HCT116 (cell line): Measurements from ENCODE around the gene PRKCA.

Source experiments
- CBX3 ChIP-seq: IDR thresholded peaks from 2 replicates; pipeline ENCODE4 v1.6.1; 2012; ENCODE audit warnings: low read depth
- EGR1 ChIP-seq: IDR thresholded peaks from 2 replicates; pipeline ENCODE4 v1.6.1; 2012; ENCODE audit warnings: low read depth
- EZH2phosphoT487 ChIP-seq: fragments of 200-600 bp; IDR thresholded peaks from 2 replicates; pipeline ENCODE4 v1.6.1; 2018; ENCODE audit warnings: antibody characterized with exemption, borderline replicate concordance
- POLR2A ChIP-seq: IDR thresholded peaks from 2 replicates; pipeline ENCODE4 v1.7.0; 2011; ENCODE audit warnings: borderline replicate concordance; ENCODE audit not compliant: insufficient read depth, insufficient read length; ENCODE audit errors: extremely low read depth
- POLR2AphosphoS5 ChIP-seq: IDR thresholded peaks from 2 replicates; pipeline ENCODE4 v1.6.1; 2011; ENCODE audit warnings: mild to moderate bottlenecking, low read depth, low read length, moderate library complexity
- SRF ChIP-seq: IDR thresholded peaks from 2 replicates; pipeline ENCODE4 v1.6.1; 2012; ENCODE audit warnings: low read depth
- YY1 ChIP-seq: IDR thresholded peaks from 2 replicates; pipeline ENCODE4 v1.6.1; 2011; ENCODE audit warnings: low read length, low read depth, moderate library complexity, mild to moderate bottlenecking; ENCODE audit not compliant: insufficient replicate concordance; ENCODE audit errors: extremely low read depth
- ZBTB33 ChIP-seq: IDR thresholded peaks from 2 replicates; pipeline ENCODE4 v1.6.1; 2011; ENCODE audit warnings: mild to moderate bottlenecking, low read length, moderate library complexity; ENCODE audit not compliant: insufficient replicate concordance; ENCODE audit errors: extremely low read depth
- TF ChIP-seq, protein P1 (sequence below), 3 experiments: fragments of 200-600 bp in 1 of 3; sonication (generic) in 1 of 3; IDR thresholded peaks in 2 of 3; conservative IDR thresholded peaks in 1 of 3; 2 replicates each; pipeline ENCODE4 v1.5.1; 2012 to 2017; ENCODE audit warnings: low read depth in 2 of 3, low read length in 2 of 3, antibody characterized with exemption in 1 of 3, borderline replicate concordance in 1 of 3, control low read depth in 1 of 3, mild to moderate bottlenecking in 1 of 3, mixed read lengths in 1 of 3, mixed run types in 1 of 3, moderate library complexity in 1 of 3; ENCODE audit not compliant: insufficient read depth in 1 of 3
- TF ChIP-seq, protein P2 (sequence below): IDR thresholded peaks from 2 replicates; pipeline ENCODE4 v1.6.1; 2012; ENCODE audit warnings: low read depth
- TF ChIP-seq, protein P3 (sequence below): IDR thresholded peaks from 2 replicates; pipeline ENCODE4 v1.6.1; 2012

DNA sequence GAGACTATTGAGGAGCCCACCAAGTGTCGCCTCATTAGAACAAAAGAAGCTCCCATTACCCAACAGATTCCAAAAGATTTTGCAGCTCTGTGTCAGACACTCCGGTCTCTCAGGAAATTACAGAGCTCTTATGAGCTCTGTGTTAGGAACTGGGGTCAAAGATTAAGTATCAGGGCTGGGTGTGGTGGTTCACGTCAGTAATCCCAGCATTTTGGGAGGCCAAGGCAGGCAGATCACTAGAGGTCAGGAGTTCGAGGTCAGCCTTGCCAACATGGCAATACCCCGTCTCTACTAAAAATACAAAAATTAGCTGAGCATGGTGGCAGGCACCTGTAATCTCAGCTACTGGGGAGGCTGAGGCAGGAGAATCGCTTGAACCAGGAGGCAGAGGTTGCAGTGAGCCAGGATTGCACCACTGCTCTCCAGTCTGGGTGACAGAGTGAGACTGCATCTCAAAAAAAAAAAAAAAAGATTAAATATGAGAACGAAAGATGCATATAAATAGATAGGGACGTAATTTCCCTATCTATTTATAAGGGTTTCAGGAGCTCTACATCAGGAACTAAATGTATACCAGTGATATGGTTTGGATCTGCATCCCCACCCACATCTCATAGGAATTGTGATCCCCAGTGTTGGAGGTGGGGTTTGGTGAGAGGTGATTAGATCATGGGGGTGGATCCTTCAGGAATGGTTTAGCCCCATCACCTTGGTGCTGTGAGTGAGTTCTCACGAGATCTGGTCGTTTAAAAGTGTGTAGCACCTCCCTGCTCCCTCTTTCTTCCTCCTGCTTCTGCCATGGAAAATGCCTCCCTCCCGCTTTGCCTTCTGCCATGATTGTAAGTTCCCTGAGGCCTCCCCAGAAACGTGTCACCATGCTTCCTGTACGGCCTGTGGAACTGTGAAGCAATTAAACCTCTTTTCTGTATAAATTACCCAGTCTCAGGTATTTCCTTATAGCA lies 111.4 kb downstream of the PRKCA start:
- TF ChIP-seq, protein P1, sequence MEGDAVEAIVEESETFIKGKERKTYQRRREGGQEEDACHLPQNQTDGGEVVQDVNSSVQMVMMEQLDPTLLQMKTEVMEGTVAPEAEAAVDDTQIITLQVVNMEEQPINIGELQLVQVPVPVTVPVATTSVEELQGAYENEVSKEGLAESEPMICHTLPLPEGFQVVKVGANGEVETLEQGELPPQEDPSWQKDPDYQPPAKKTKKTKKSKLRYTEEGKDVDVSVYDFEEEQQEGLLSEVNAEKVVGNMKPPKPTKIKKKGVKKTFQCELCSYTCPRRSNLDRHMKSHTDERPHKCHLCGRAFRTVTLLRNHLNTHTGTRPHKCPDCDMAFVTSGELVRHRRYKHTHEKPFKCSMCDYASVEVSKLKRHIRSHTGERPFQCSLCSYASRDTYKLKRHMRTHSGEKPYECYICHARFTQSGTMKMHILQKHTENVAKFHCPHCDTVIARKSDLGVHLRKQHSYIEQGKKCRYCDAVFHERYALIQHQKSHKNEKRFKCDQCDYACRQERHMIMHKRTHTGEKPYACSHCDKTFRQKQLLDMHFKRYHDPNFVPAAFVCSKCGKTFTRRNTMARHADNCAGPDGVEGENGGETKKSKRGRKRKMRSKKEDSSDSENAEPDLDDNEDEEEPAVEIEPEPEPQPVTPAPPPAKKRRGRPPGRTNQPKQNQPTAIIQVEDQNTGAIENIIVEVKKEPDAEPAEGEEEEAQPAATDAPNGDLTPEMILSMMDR (IDR thresholded peaks at IDR 0.05 in 2 of 3, conservative IDR thresholded peaks at IDR 0.05 in 1 of 3; ENCODE audit: borderline replicate concordance in 1 of 3, insufficient read depth in 1 of 3, low read depth in 2 of 3, low read length in 2 of 3), result no peak
- TF ChIP-seq POLR2AphosphoS5, result no peak
- no peak for TF ChIP-seq POLR2A
- TF ChIP-seq, protein P2, sequence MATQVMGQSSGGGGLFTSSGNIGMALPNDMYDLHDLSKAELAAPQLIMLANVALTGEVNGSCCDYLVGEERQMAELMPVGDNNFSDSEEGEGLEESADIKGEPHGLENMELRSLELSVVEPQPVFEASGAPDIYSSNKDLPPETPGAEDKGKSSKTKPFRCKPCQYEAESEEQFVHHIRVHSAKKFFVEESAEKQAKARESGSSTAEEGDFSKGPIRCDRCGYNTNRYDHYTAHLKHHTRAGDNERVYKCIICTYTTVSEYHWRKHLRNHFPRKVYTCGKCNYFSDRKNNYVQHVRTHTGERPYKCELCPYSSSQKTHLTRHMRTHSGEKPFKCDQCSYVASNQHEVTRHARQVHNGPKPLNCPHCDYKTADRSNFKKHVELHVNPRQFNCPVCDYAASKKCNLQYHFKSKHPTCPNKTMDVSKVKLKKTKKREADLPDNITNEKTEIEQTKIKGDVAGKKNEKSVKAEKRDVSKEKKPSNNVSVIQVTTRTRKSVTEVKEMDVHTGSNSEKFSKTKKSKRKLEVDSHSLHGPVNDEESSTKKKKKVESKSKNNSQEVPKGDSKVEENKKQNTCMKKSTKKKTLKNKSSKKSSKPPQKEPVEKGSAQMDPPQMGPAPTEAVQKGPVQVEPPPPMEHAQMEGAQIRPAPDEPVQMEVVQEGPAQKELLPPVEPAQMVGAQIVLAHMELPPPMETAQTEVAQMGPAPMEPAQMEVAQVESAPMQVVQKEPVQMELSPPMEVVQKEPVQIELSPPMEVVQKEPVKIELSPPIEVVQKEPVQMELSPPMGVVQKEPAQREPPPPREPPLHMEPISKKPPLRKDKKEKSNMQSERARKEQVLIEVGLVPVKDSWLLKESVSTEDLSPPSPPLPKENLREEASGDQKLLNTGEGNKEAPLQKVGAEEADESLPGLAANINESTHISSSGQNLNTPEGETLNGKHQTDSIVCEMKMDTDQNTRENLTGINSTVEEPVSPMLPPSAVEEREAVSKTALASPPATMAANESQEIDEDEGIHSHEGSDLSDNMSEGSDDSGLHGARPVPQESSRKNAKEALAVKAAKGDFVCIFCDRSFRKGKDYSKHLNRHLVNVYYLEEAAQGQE, result no peak
- no peak for TF ChIP-seq CBX3
- TF ChIP-seq EGR1, result no peak
- no peak for TF ChIP-seq YY1
- no peak for TF ChIP-seq ZBTB33
- TF ChIP-seq EZH2phosphoT487, result no peak
- no peak for TF ChIP-seq SRF
- TF ChIP-seq, protein P3, sequence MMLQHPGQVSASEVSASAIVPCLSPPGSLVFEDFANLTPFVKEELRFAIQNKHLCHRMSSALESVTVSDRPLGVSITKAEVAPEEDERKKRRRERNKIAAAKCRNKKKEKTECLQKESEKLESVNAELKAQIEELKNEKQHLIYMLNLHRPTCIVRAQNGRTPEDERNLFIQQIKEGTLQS, result no peak
